ENCODE results near the gene YWHAQ.

The YWHAQ gene

GRCh38 chr2:9549420-9549819, 81.4 kb downstream of the YWHAQ start:
- DNase-seq, result no peak

GRCh38 chr2:9548506-9548905, 82.3 kb downstream of the YWHAQ start:
- no peak for DNase-seq

GRCh38 chr2:9547262-9547991, 83.4 kb downstream of the YWHAQ start:
- DNase-seq, result no peak

- no peak for DNase-seq
These were observed 85.3 kb downstream of the YWHAQ start for GRCh38 chr2:9545502-9545901.

- no peak for DNase-seq
These were observed 87.2 kb downstream of the YWHAQ start for GRCh38 chr2:9543557-9543956.

GRCh38 chr2:9539531-9539930, 91.3 kb downstream of the YWHAQ start:
- no peak for DNase-seq

- DNase-seq, result no peak
These were observed 92.7 kb downstream of the YWHAQ start for GRCh38 chr2:9538000-9538507.

GRCh38 chr2:9536504-9536903, 94.3 kb downstream of the YWHAQ start:
- DNase-seq, result no peak

GRCh38 chr2:9535177-9535576, 95.6 kb downstream of the YWHAQ start:
- DNase-seq, result no peak
